Breast epithelium (tissue), 4 donors: ENCODE results near the gene TAF1L. TPM values are rescaled to one million over a fixed set of nuclear protein-coding genes. Genes with fewer than 3 reads are reported as not detected.
"Not testable (repeated sequence)": the region's sequence is repeated elsewhere in the genome, so short reads cannot be mapped to it uniquely, and the experiment has no call there.

Experiments
- DNase-seq, 2 donors: peaks; one replicate each; pipeline ENCODE4 v3.0.0-alpha.2; 2019; ENCODE audit warnings: low spot score in 2 of 2
- H3K27ac ChIP-seq, 2 donors: fragments of 200-600 bp; sonication (generic) in 1 of 2; one replicate each; pipeline ENCODE4 v1.5.1; 2016 to 2019; ENCODE audit warnings: mild to moderate bottlenecking in 1 of 2
- H3K27me3 ChIP-seq, 2 donors: fragments of 200-600 bp; sonication (generic) in 1 of 2; one replicate each; pipeline versions ENCODE4 v1.5.1 to v1.6.0; 2017 to 2019; ENCODE audit warnings: control low read depth in 1 of 2, mild to moderate bottlenecking in 1 of 2
- H3K36me3 ChIP-seq: fragments of 200-600 bp; one replicate; pipeline ENCODE4 v1.5.1; 2019
- H3K4me1 ChIP-seq, 2 donors: fragments of 200-600 bp; sonication (generic); one replicate each; pipeline ENCODE4 v1.5.1; 2016 to 2019; ENCODE audit warnings: control low read depth in 1 of 2
- H3K4me3 ChIP-seq, 3 donors: fragments of 200-600 bp; sonication (generic); 1 replicate in 2 of 3; 2 replicates in 1 of 3; pipeline ENCODE4 v1.5.1; 2016 to 2019; ENCODE audit warnings: mild to moderate bottlenecking in 3 of 3, moderate library complexity in 2 of 3
- H3K9me3 ChIP-seq, 2 donors: fragments of 200-600 bp; sonication (generic) in 1 of 2; one replicate each; pipeline ENCODE4 v1.5.1; 2016 to 2019; ENCODE audit warnings: control low read depth in 1 of 2
- CTCF ChIP-seq, 3 donors: fragments of 450-650 bp; IDR thresholded peaks; one replicate each; pipeline ENCODE4 v1.5.1; 2016 to 2017; ENCODE audit warnings: antibody characterized with exemption in 3 of 3, mild to moderate bottlenecking in 3 of 3, moderate library complexity in 3 of 3
- POLR2A ChIP-seq: fragments of 450-650 bp; IDR thresholded peaks from one replicate; pipeline ENCODE4 v1.6.1; 2016; ENCODE audit warnings: antibody characterized with exemption, mild to moderate bottlenecking, moderate library complexity
- POLR2AphosphoS5 ChIP-seq, 3 donors: sonication (generic); formaldehyde crosslinking; IDR thresholded peaks; one replicate each; pipeline ENCODE4 v1.6.1; 2017; ENCODE audit warnings: antibody characterized with exemption in 3 of 3
- intact Hi-C: fragments of 100-400 bp; cut with DNase I; formaldehyde crosslinking; loops from one replicate; pipeline ENCODE4 v1.15.1; 2023; ENCODE audit warnings: low total_unique reads
- total RNA-seq, 3 donors: library from RNA; depleted of rRNA; stranded (reverse); fragments of >200 nt; gene quantifications; one replicate each; pipeline ENCODE4 v1.1.0, GENCODE V29; 2016

The TAF1L gene
- total RNA-seq, 3 donors from 2014 or later = not detected

DNA sequence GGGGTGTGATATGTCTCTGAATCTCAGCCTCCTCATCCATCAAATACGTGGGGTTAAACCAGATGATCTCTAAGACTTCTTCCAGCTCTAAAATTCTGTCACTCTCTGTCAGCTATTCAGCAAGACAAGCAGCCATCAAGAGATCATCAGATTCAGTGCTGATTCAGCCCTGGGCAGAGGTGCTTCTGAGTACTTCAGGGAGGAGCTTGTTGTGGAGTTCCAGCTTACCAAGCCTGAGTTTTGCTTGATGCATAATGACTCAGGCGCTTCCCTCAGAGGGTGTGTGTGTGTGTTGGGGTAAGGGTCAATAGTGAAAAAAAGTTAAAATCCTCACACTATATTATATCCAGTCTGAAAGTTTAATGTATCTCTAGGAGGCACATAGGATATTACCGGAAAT is 29.6 kb upstream of the TAF1L start:
- DNase-seq = no peak
- Histone ChIP-seq H3K9me3 (no peaks in the 10 kb centered on the region), H3K27ac (no peak overlapping the region), H3K4me1 (no peaks in the 10 kb centered on the region), H3K27me3 (no peaks in the 10 kb centered on the region), H3K4me3 (no peak overlapping the region), H3K36me3 (no peaks in the 10 kb centered on the region)
- TF ChIP-seq POLR2A (no peak), CTCF (IDR thresholded peaks at IDR 0.05) (no peak), POLR2AphosphoS5 (IDR thresholded peaks at IDR 0.05) (no peak)
- intact Hi-C loops = no loop called here

DNA sequence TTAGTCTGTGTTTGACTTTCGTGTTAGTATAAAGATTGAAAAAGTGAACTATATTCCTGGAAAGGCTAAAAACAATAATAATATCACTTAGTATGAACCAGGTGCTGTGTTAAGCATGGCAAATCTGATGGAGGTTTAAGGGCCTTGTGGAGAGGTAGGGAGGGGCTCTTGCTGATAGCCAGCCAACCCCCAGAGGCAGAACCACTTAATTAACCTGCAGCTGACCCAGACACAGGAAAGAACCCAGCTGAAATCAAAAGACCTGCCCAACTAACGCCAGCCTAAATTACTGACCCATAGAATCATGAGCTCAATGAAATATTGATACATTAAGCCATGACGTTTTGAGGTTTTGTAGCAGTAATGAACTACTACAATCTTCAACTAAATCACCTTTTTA is 28.3 kb upstream of the TAF1L start:
- no peak for DNase-seq
- no peaks in the 10 kb centered on the region for H3K9me3 ChIP-seq
- H3K4me3 ChIP-seq = no peak overlapping the region
- no peak for TF ChIP-seq POLR2AphosphoS5 (IDR thresholded peaks at IDR 0.05)
- TF ChIP-seq POLR2A = no peak
- TF ChIP-seq CTCF (IDR thresholded peaks at IDR 0.05) = no peak
- H3K4me1 ChIP-seq = no peaks in the 10 kb centered on the region
- H3K27ac ChIP-seq = no peak overlapping the region
- no peaks in the 10 kb centered on the region for H3K36me3 ChIP-seq
- intact Hi-C loops = no loop called here
- H3K27me3 ChIP-seq = no peaks in the 10 kb centered on the region

GRCh38 chr9:32647671-32648070 is 12.2 kb upstream of the TAF1L start:
- DNase-seq = no peak
- H3K4me3 ChIP-seq = no peak overlapping the region
- TF ChIP-seq POLR2A = no peak
- no peak for TF ChIP-seq CTCF (IDR thresholded peaks at IDR 0.05)
- no peak for TF ChIP-seq POLR2AphosphoS5 (IDR thresholded peaks at IDR 0.05)

DNA sequence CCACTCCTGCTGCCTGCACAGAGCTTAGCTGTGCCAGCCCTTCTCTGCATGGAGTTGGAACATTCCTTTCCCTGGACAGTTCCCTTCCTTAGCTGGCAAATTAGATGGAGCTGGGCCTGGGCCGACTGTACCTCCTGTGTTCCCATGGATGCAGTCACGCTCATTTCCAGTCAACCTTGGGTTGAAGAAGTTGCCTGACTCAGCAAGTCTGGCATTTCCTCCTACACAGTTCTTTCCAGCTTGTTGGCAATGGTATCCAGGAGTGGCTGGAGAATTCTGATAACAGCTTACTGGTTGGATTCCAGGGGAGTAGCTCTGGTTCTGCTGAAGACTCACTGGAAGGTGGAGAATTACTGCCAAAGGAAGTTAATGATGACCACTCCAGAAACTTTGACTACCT is 9.2 kb upstream of the TAF1L start:
- H3K27ac ChIP-seq = no peak overlapping the region
- intact Hi-C loops = no loop called here
- TF ChIP-seq POLR2A (no peak), POLR2AphosphoS5 (IDR thresholded peaks at IDR 0.05) (no peak), CTCF (IDR thresholded peaks at IDR 0.05) (no peak)
- H3K27me3 ChIP-seq = no peaks in the 10 kb centered on the region
- H3K9me3 ChIP-seq = no peaks in the 10 kb centered on the region
- no peaks in the 10 kb centered on the region for H3K4me1 ChIP-seq
- peaks cover 4% of the 10 kb centered on the region for H3K36me3 ChIP-seq
- no peak for DNase-seq
- H3K4me3 ChIP-seq = no peak overlapping the region

More at GRCh38 chr9:32647671-32648070, 12.2 kb upstream of the TAF1L start:
- Histone ChIP-seq H3K4me1 (no peaks in the 10 kb centered on the region), H3K9me3 (peaks cover 0 to 17% of the 10 kb centered on the region in 2 donors), H3K27ac (no peak overlapping the region), H3K27me3 (no peaks in the 10 kb centered on the region), H3K36me3 (no peaks in the 10 kb centered on the region)
- intact Hi-C loops = no loop called here

DNA sequence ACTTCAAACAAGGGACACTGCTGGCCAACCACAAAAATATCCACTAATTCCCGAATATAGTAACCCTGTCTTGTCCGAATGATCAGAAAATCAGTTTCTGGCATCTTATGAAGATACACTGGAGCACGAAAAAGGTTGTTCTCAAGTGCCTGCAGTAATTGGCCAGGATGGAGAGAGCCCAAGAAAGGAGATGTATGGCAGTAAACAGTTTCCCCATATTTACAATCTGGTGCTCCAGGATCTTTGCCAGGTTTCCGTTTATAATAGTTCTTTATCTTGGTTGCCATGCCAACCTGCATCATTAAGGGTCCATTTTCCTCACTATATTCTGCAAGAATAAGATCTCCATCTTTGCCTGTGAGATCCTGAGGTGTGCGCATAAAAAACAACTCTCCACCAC is 2.3 kb downstream of the TAF1L start:
- intact Hi-C loops, H3K4me3 ChIP-seq, DNase-seq: not testable (repeated sequence)

GRCh38 chr9:32631991-32632390 is 3.5 kb downstream of the TAF1L start:
- intact Hi-C loops = no loop called here
- H3K4me3 ChIP-seq = no peak overlapping the region
- DNase-seq = no peak
- no peaks in the 10 kb centered on the region for H3K4me1 ChIP-seq
- no peak overlapping the region for H3K27ac ChIP-seq
- H3K9me3 ChIP-seq = peaks cover 0 to 3% of the 10 kb centered on the region in 2 donors
- TF ChIP-seq POLR2A (no peak), CTCF (IDR thresholded peaks at IDR 0.05) (no peak), POLR2AphosphoS5 (IDR thresholded peaks at IDR 0.05) (no peak)
- no peaks in the 10 kb centered on the region for H3K27me3 ChIP-seq
- no peaks in the 10 kb centered on the region for H3K36me3 ChIP-seq

More for the DNA sequence above, 2.3 kb downstream of the TAF1L start:
- H3K36me3 ChIP-seq, H3K27me3 ChIP-seq, H3K9me3 ChIP-seq, H3K4me1 ChIP-seq, H3K27ac ChIP-seq: not testable (repeated sequence)
